GM12801 (cell line): ENCODE measurements around the gene THAP9.

ENCODE experiments used
- CTCF ChIP-seq: IDR thresholded peaks from one replicate; pipeline ENCODE4 v1.5.1; 2011; ENCODE audit warnings: control low read depth; ENCODE audit not compliant: insufficient read length; ENCODE audit errors: extremely low read depth

THAP9 gene

GRCh38 chr4:82866706-82867385 is 33.7 kb upstream of the THAP9 start:
- no peak for TF ChIP-seq CTCF

- no peak for TF ChIP-seq CTCF
These were observed 32.0 kb upstream of the THAP9 start for GRCh38 chr4:82868572-82868971.

- no peak for TF ChIP-seq CTCF
These were observed 15.1 kb upstream of the THAP9 start for GRCh38 chr4:82885410-82885809.

DNA sequence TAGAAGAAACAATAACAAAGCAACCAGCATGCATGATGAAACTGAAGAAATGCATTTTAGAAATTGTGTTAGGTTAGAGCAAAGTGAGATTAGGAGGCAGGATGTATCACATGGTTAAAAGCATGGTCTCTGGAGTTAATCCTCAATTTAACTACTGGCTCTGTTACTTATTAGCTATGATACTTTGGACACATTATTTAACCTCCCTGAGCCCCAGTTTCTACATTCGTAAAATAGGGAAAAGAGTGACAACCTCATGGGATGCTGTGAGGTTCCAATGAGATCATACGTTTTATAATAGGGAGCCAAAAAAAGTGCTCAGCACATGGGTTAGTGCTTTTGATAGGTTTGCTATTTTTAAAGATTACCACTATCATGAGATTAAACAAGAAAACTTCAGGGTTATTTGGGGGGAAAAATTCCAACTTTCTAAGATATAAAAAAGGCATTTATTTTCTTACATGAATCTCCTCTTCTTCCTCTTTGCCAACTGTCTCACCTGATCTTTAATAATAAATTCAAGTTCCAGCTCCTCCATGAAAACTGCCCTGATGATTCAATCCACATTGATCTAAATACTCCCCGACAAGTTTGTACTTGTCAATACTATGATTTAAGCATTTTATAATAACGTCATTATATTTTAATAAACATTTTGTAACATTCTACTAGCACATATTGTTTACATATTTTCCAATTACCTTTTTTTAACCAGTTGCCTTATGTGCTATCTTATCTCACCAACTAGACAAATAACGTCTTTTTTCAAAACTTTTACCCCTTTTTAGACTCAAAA is 14.2 kb upstream of the THAP9 start:
- no peak for TF ChIP-seq CTCF

DNA sequence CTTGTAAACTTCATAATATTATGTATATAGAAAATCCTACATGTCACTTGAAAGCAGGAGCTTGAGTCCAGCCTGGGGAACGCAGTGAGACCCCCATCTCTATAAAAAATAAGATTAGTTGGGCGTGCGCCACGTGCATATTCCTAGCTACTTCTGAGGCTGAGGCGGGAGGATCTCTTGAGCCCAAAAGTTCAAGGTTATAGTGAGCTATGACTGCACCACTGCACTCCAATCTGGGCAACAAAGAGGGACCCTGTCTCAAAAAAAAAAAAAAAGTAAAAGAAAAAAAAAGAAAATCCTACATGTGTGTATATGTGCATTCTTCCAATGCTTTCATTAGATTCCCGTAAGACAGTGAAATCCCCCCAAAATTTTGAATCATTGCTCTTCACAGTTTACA is 11.2 kb upstream of the THAP9 start:
- TF ChIP-seq CTCF: no peak

DNA sequence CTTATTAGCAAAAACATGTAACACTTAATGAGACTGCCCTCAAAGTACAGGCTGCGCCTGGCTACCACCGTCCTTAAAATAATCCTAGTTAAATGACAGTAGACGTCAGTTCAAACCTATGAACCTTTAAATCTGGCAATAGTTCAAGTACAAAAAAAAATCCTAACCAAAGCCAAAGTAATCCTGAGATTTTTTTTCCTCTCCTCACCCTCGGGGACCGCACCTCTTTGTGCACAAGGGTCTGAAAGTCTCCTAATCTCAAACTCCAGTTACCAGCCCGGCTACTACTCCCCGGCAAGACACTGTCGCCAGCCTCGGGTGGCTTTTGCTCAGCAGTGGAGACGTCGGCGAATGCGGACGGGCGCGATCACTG is 10.0 kb upstream of the THAP9 start:
- TF ChIP-seq CTCF: no peak

DNA sequence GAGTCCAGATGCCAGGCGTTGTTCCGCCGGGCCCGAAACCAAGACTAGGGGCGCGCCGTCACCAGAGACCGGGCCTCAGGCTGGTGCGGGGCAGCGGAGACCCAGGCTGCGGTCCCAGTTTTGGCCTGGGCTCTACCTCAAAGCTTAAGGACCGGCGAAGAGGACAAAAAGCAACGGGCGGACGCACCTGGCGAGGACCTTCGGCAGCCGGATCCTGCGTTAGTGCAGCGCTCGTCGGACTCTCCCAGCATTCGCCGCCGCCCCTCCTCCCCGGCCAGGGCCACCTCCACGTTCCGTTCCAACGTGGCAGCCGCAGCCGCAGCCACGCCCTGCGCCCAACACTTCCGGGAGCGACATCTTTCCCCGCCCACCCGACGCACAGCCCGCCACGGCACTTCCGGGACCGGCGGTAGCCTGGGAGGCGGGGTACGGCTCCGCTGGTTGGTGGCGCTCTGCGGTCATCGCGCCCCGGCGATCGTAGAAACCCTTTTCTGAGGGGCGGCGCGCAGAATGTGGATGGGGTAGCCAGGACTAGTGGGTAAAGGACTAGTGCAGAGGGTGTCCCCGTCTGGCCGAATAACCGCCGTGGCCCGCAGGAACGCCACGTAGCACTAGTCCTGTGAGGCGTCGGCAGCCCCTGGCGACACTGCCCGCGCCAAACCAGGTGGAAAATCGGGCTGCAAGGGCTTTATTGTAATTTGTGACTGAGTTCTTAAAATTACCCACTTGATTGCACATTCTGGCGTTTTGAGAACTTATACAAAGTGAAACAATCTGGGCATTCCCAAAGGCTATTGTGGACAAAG is 9.4 kb upstream of the THAP9 start, which contains the start of gene SEC31A:
Gene SEC31A (minus strand): TSS at position 253 of the 806 bp plus-strand sequence. CDS start 9,217 bp downstream, outside the sequence.
- no peak for TF ChIP-seq CTCF
